ENCODE results near the gene KIAA1958. TPM values are rescaled to one million over a fixed set of nuclear protein-coding genes. Genes with fewer than 3 reads are reported as not detected.
"Not testable (repeated sequence)": the region's sequence is repeated elsewhere in the genome, so short reads cannot be mapped to it uniquely, and the experiment has no call there.

Gene KIAA1958
- total RNA-seq, 1 experiment from 2014 or later, result 5.8 TPM

DNA sequence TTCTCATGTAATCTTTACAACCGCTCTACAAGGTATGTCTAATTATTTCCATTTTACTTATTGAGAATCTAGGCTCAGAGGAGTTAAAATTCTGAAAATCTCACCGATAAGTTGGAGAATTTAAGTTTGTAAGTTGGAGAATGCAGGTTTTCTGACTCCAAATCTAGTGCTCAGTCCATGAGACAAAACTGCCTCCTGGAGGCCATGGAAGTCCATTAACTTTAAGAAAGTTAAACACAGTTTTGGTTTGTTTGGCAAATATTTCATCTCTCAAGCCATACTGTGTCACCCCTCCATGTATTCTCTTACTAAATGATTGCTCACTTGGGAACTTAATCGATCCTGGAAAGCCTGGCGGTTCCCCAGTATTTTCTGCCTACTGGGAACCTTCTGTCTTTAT, 178.7 kb downstream of the KIAA1958 start:
- H3K27ac Mint-ChIP-seq (ENCODE audit: low read depth, unreplicated experiment), result no peak overlapping the region
- BruUV-seq (replicated peaks), result no TSS peak
- peak; percentile 31 for DNase-seq (ENCODE audit: unreplicated experiment)
- no peak overlapping the region for H3K4me3 Mint-ChIP-seq (ENCODE audit: unreplicated experiment)
- no peaks in the 10 kb centered on the region for H3K27me3 Mint-ChIP-seq (ENCODE audit: insufficient read depth, unreplicated experiment)
- no peaks in the 10 kb centered on the region for H3K9me3 Mint-ChIP-seq (ENCODE audit: unreplicated experiment)
- ChIA-PET POLR2A (interaction anchor here (0.6 kb wide), 1 partner anchor 134 kb away, joined by 3 read pairs; no protein-coding TSS in a partner anchor), CTCF (interaction anchor here (0.6 to 2.8 kb wide), 6 partner anchors 10 to 553 kb away, joined by 3 to 10 read pairs (median 6); no protein-coding TSS in a partner anchor)
- intact Hi-C loops (cut with micrococcal nuclease), result loop anchor here (1.0 to 10.0 kb wide), 4 partner anchors 177 to 552 kb away; no protein-coding TSS in a partner anchor
- no peaks in the 10 kb centered on the region for H3K4me1 Mint-ChIP-seq (ENCODE audit: insufficient read depth, unreplicated experiment)
- no peaks in the 10 kb centered on the region for H3K36me3 Mint-ChIP-seq (ENCODE audit: insufficient read depth, unreplicated experiment)
- TF ChIP-seq, protein P1, sequence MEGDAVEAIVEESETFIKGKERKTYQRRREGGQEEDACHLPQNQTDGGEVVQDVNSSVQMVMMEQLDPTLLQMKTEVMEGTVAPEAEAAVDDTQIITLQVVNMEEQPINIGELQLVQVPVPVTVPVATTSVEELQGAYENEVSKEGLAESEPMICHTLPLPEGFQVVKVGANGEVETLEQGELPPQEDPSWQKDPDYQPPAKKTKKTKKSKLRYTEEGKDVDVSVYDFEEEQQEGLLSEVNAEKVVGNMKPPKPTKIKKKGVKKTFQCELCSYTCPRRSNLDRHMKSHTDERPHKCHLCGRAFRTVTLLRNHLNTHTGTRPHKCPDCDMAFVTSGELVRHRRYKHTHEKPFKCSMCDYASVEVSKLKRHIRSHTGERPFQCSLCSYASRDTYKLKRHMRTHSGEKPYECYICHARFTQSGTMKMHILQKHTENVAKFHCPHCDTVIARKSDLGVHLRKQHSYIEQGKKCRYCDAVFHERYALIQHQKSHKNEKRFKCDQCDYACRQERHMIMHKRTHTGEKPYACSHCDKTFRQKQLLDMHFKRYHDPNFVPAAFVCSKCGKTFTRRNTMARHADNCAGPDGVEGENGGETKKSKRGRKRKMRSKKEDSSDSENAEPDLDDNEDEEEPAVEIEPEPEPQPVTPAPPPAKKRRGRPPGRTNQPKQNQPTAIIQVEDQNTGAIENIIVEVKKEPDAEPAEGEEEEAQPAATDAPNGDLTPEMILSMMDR (IDR thresholded peaks at IDR 0.05; ENCODE audit: unreplicated experiment), result peak; percentile 36

DNA sequence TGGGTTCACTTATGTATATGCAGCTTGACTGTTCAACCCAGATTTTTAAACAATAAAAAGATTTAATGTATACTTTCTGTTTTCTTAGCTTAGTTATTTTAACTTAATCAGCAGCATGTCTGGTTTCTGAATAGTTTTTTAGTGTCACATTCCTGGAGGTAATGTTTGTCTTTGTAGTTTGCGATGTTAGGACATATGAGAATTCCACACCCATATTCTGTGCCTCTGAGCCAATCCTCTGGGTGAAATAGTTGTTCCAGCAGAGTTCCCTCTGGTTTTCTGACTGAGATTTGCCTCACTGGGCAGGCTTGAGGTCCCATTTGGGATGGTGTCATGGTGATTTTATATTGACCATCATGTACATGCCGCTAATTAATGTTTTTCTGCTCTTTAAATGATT, 182.7 kb downstream of the KIAA1958 start:
- H3K9me3 Mint-ChIP-seq (ENCODE audit: unreplicated experiment), result no peaks in the 10 kb centered on the region
- H3K36me3 Mint-ChIP-seq (ENCODE audit: insufficient read depth, unreplicated experiment), result no peaks in the 10 kb centered on the region
- BruUV-seq (replicated peaks), result no TSS peak
- intact Hi-C loops (cut with micrococcal nuclease), result loop anchor here (10.0 kb wide), 1 partner anchor 295 kb away; no protein-coding TSS in a partner anchor
- POLR2A ChIA-PET, result no interaction called here
- H3K4me1 Mint-ChIP-seq (ENCODE audit: insufficient read depth, unreplicated experiment), result no peaks in the 10 kb centered on the region
- no peak overlapping the region for H3K4me3 Mint-ChIP-seq (ENCODE audit: unreplicated experiment)
- no peak for DNase-seq (ENCODE audit: unreplicated experiment)
- H3K27me3 Mint-ChIP-seq (ENCODE audit: insufficient read depth, unreplicated experiment), result no peaks in the 10 kb centered on the region
- CTCF ChIA-PET, result no interaction called here
- TF ChIP-seq, protein P1 (IDR thresholded peaks at IDR 0.05; ENCODE audit: unreplicated experiment), result no peak
- H3K27ac Mint-ChIP-seq (ENCODE audit: low read depth, unreplicated experiment), result no peak overlapping the region

DNA sequence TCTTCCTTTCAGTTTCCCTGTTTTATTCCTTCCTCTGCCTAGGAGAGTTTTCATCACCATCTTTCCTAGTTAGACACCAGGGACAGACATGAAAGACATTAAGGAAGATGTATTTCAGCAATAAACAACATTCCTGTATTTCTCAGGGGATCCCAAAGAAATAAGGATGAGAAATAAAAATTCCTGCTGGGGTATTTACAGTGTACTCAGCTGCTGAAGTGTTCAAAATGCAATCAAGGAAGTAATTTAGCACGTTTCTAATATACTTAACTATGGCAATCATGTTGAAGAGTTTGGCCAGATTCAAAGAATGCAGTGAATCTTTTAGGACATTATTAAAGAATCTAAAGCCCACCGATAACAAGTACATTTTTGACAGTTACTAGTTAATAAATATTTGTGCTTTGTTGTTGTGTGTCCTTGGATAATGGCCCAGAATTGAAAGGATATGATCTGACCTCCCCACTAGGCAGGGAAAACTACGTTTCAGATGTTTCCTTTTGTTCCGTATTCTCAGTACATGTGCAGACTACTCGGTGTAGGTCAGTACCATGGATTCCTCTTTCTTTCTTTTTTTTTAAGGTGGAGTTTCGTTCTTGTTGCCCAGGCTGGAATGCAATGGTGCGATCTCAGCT, 184.5 kb downstream of the KIAA1958 start:
- ChIA-PET CTCF (interaction anchor here (0.6 kb wide), 1 partner anchor 182 kb away, joined by 3 read pairs; no protein-coding TSS in a partner anchor), POLR2A (no interaction called here)
- H3K4me1 Mint-ChIP-seq (ENCODE audit: insufficient read depth, unreplicated experiment), result no peaks in the 10 kb centered on the region
- no peaks in the 10 kb centered on the region for H3K36me3 Mint-ChIP-seq (ENCODE audit: insufficient read depth, unreplicated experiment)
- no peaks in the 10 kb centered on the region for H3K9me3 Mint-ChIP-seq (ENCODE audit: unreplicated experiment)
- H3K27me3 Mint-ChIP-seq (ENCODE audit: insufficient read depth, unreplicated experiment), result no peaks in the 10 kb centered on the region
- intact Hi-C loops (cut with micrococcal nuclease), result no loop called here
- DNase-seq (ENCODE audit: unreplicated experiment), result no peak
- TF ChIP-seq, protein P1 (IDR thresholded peaks at IDR 0.05; ENCODE audit: unreplicated experiment), result no peak
- no peak overlapping the region for H3K27ac Mint-ChIP-seq (ENCODE audit: low read depth, unreplicated experiment)
- no TSS peak for BruUV-seq (replicated peaks)
- H3K4me3 Mint-ChIP-seq (ENCODE audit: unreplicated experiment), result no peak overlapping the region

DNA sequence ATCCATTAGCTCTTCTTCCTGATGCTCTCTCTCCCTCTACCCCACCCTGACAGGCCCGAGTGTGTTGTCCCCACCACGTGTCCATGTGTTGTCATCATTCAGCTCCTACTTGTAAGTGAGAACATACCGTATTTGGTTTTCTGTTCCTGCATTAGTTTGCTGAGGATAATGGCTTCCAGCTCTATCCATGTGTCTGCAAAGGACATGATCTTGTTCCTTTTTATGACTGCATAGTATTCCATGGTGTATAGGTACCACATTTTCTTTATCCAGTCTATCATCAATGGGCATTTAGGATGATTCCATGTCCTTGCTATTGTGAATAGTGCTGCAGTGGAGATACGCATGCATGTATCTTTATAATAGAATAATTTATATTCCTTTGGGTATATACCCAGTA, 186.6 kb downstream of the KIAA1958 start:
- peaks cover 13% of the 10 kb centered on the region for H3K9me3 Mint-ChIP-seq (ENCODE audit: unreplicated experiment)
- H3K27me3 Mint-ChIP-seq (ENCODE audit: insufficient read depth, unreplicated experiment); DNase-seq (ENCODE audit: unreplicated experiment); H3K4me3 Mint-ChIP-seq (ENCODE audit: unreplicated experiment); intact Hi-C loops (cut with micrococcal nuclease); CTCF ChIA-PET; BruUV-seq (replicated peaks); H3K27ac Mint-ChIP-seq (ENCODE audit: low read depth, unreplicated experiment); H3K4me1 Mint-ChIP-seq (ENCODE audit: insufficient read depth, unreplicated experiment); H3K36me3 Mint-ChIP-seq (ENCODE audit: insufficient read depth, unreplicated experiment): not testable (repeated sequence)
- POLR2A ChIA-PET, result interaction anchor here (0.6 to 1.0 kb wide), 2 partner anchors 41 to 72 kb away, joined by 3 read pairs; no protein-coding TSS in a partner anchor

Measured in MCF 10A (cell line).